ENCODE measurements around the gene ATG101.

The ATG101 gene

GRCh38 chr12:52089491-52089890, 19.7 kb downstream of the ATG101 start:
- no peak for TF ChIP-seq EZH2phosphoT487 (IDR thresholded peaks at IDR 0.05; ENCODE audit: borderline replicate concordance, low read length)
- TF ChIP-seq, protein P1, sequence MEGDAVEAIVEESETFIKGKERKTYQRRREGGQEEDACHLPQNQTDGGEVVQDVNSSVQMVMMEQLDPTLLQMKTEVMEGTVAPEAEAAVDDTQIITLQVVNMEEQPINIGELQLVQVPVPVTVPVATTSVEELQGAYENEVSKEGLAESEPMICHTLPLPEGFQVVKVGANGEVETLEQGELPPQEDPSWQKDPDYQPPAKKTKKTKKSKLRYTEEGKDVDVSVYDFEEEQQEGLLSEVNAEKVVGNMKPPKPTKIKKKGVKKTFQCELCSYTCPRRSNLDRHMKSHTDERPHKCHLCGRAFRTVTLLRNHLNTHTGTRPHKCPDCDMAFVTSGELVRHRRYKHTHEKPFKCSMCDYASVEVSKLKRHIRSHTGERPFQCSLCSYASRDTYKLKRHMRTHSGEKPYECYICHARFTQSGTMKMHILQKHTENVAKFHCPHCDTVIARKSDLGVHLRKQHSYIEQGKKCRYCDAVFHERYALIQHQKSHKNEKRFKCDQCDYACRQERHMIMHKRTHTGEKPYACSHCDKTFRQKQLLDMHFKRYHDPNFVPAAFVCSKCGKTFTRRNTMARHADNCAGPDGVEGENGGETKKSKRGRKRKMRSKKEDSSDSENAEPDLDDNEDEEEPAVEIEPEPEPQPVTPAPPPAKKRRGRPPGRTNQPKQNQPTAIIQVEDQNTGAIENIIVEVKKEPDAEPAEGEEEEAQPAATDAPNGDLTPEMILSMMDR (IDR thresholded peaks at IDR 0.05; ENCODE audit: low read depth, low read length, poor library complexity, severe bottlenecking), result no peak
- Histone ChIP-seq H3K9me2 (replicated peaks; ENCODE audit: control insufficient read depth, low read length) (no peaks in the 10 kb centered on the region), H3K4me1 (ENCODE audit: control insufficient read depth, low read length) (peaks cover 25% of the 10 kb centered on the region), H3K4me2 (ENCODE audit: low read length) (no peak overlapping the region), H3K27ac (ENCODE audit: low read depth, low read length) (no peak overlapping the region), H3K27me3 (ENCODE audit: control insufficient read depth, low read length) (peaks cover 24% of the 10 kb centered on the region), H3F3A (ENCODE audit: control insufficient read depth, insufficient read depth) (no peaks in the 10 kb centered on the region), H3K36me3 (ENCODE audit: control insufficient read depth, low read length) (no peaks in the 10 kb centered on the region), H3K9me3 (ENCODE audit: control insufficient read depth, insufficient read depth, low read length) (no peaks in the 10 kb centered on the region), H4K20me1 (ENCODE audit: control insufficient read depth, insufficient read depth, low read depth, low read length) (no peaks in the 10 kb centered on the region; the same call in 1 of the 2 replicates), H3K4me3 (ENCODE audit: low read length) (no peak overlapping the region), H3K79me2 (ENCODE audit: control insufficient read depth, low read length) (no peaks in the 10 kb centered on the region)

GRCh38 chr12:52090291-52090690, 20.5 kb downstream of the ATG101 start:
- peaks cover 25% of the 10 kb centered on the region for H3K4me1 ChIP-seq (ENCODE audit: control insufficient read depth, low read length)
- no peaks in the 10 kb centered on the region for H3F3A ChIP-seq (ENCODE audit: control insufficient read depth, insufficient read depth)
- H3K36me3 ChIP-seq (ENCODE audit: control insufficient read depth, low read length), result no peaks in the 10 kb centered on the region
- no peaks in the 10 kb centered on the region; the same call in 1 of the 2 replicates for H4K20me1 ChIP-seq (ENCODE audit: control insufficient read depth, insufficient read depth, low read depth, low read length)
- peaks cover 24% of the 10 kb centered on the region for H3K27me3 ChIP-seq (ENCODE audit: control insufficient read depth, low read length)
- no peaks in the 10 kb centered on the region for H3K79me2 ChIP-seq (ENCODE audit: control insufficient read depth, low read length)
- no peak overlapping the region for H3K4me3 ChIP-seq (ENCODE audit: low read length)
- H3K4me2 ChIP-seq (ENCODE audit: low read length), result no peak overlapping the region
- no peaks in the 10 kb centered on the region for H3K9me2 ChIP-seq (replicated peaks; ENCODE audit: control insufficient read depth, low read length)
- no peaks in the 10 kb centered on the region for H3K9me3 ChIP-seq (ENCODE audit: control insufficient read depth, insufficient read depth, low read length)
- no peak for TF ChIP-seq EZH2phosphoT487 (IDR thresholded peaks at IDR 0.05; ENCODE audit: borderline replicate concordance, low read length)
- TF ChIP-seq, protein P1 (IDR thresholded peaks at IDR 0.05; ENCODE audit: low read depth, low read length, poor library complexity, severe bottlenecking), result no peak
- no peak overlapping the region for H3K27ac ChIP-seq (ENCODE audit: low read depth, low read length)

- Histone ChIP-seq H3K27ac (ENCODE audit: low read depth, low read length) (no peak overlapping the region), H4K20me1 (ENCODE audit: control insufficient read depth, insufficient read depth, low read depth, low read length) (no peaks in the 10 kb centered on the region; the same call in 1 of the 2 replicates), H3K79me2 (ENCODE audit: control insufficient read depth, low read length) (no peaks in the 10 kb centered on the region), H3K4me3 (ENCODE audit: low read length) (no peak overlapping the region), H3K4me2 (ENCODE audit: low read length) (no peak overlapping the region), H3F3A (ENCODE audit: control insufficient read depth, insufficient read depth) (no peaks in the 10 kb centered on the region), H3K27me3 (ENCODE audit: control insufficient read depth, low read length) (peaks cover 24% of the 10 kb centered on the region), H3K9me2 (replicated peaks; ENCODE audit: control insufficient read depth, low read length) (no peaks in the 10 kb centered on the region), H3K4me1 (ENCODE audit: control insufficient read depth, low read length) (peaks cover 25% of the 10 kb centered on the region), H3K36me3 (ENCODE audit: control insufficient read depth, low read length) (no peaks in the 10 kb centered on the region), H3K9me3 (ENCODE audit: control insufficient read depth, insufficient read depth, low read length) (no peaks in the 10 kb centered on the region)
- TF ChIP-seq, protein P1 (IDR thresholded peaks at IDR 0.05; ENCODE audit: low read depth, low read length, poor library complexity, severe bottlenecking), result no peak
- TF ChIP-seq EZH2phosphoT487 (IDR thresholded peaks at IDR 0.05; ENCODE audit: borderline replicate concordance, low read length), result no peak
Measured at GRCh38 chr12:52091061-52091460, 21.3 kb downstream of the ATG101 start.
